HEK293 (cell line): ENCODE measurements around the gene CXCL17.

ENCODE experiments used
- GLI2 ChIP-seq: fragments of 450-650 bp; formaldehyde crosslinking; IDR thresholded peaks from 2 replicates; pipeline ENCODE4; 2017; ENCODE audit warnings: missing biosample characterization, missing genetic modification characterization, low read depth, borderline replicate concordance
- GLIS1 ChIP-seq: fragments of 450-650 bp; formaldehyde crosslinking; IDR thresholded peaks from 2 replicates; pipeline ENCODE4 v1.5.1; 2016; ENCODE audit warnings: missing biosample characterization, missing genetic modification characterization
- HOXC10 ChIP-seq: sonication (generic); formaldehyde crosslinking; IDR thresholded peaks from 2 replicates; pipeline ENCODE4 v1.8.1; 2023; ENCODE audit warnings: mild to moderate bottlenecking, missing genetic modification reagents
- ZEB2 ChIP-seq: fragments of 450-650 bp; formaldehyde crosslinking; IDR thresholded peaks from 2 replicates; pipeline ENCODE4 v1.5.1; 2016; ENCODE audit warnings: missing biosample characterization, missing genetic modification characterization
- ZFP37 ChIP-seq: fragments of 450-650 bp; formaldehyde crosslinking; IDR thresholded peaks from 2 replicates; pipeline ENCODE4 v1.5.1; 2016; ENCODE audit warnings: missing biosample characterization, missing genetic modification characterization
- ZNF19 ChIP-seq: fragments of 450-650 bp; formaldehyde crosslinking; IDR thresholded peaks from 2 replicates; pipeline ENCODE4; 2016; ENCODE audit warnings: missing biosample characterization, missing genetic modification characterization, low read depth
- ZNF354C ChIP-seq: fragments of 450-650 bp; formaldehyde crosslinking; IDR thresholded peaks from 2 replicates; pipeline ENCODE4 v1.5.1; 2016; ENCODE audit warnings: missing biosample characterization, missing genetic modification characterization, low read depth, borderline replicate concordance
- ZNF571 ChIP-seq: fragments of 450-650 bp; formaldehyde crosslinking; IDR thresholded peaks from 2 replicates; pipeline ENCODE4 v1.5.0; 2017; ENCODE audit warnings: missing biosample characterization, missing genetic modification characterization
- ZNF747 ChIP-seq: fragments of 450-650 bp; formaldehyde crosslinking; IDR thresholded peaks from 2 replicates; pipeline ENCODE4 v1.5.1; 2016; ENCODE audit warnings: missing biosample characterization, missing genetic modification characterization
- ZNF791 ChIP-seq: fragments of 450-650 bp; formaldehyde crosslinking; IDR thresholded peaks from 2 replicates; pipeline ENCODE4 v1.5.1; 2016; ENCODE audit warnings: missing biosample characterization, missing genetic modification characterization
- TF ChIP-seq, protein P1 (sequence below): fragments of 450-650 bp; formaldehyde crosslinking; IDR thresholded peaks from 2 replicates; pipeline ENCODE4 v1.5.1; 2016; ENCODE audit warnings: missing biosample characterization, missing genetic modification characterization
- TF ChIP-seq, protein P2 (sequence below): fragments of 450-650 bp; formaldehyde crosslinking; IDR thresholded peaks from 2 replicates; pipeline ENCODE4 v1.5.1; 2016; ENCODE audit warnings: missing biosample characterization, missing genetic modification characterization
- TF ChIP-seq, protein P3 (sequence below): fragments of 450-650 bp; formaldehyde crosslinking; IDR thresholded peaks from 2 replicates; pipeline ENCODE4 v1.5.1; 2016; ENCODE audit warnings: missing biosample characterization, missing genetic modification characterization
- TF ChIP-seq, protein P4 (sequence below): fragments of 450-650 bp; formaldehyde crosslinking; IDR thresholded peaks from 2 replicates; pipeline ENCODE4 v1.5.1; 2017; ENCODE audit warnings: missing biosample characterization, mild to moderate bottlenecking, missing genetic modification characterization, moderate library complexity
- TF ChIP-seq, protein P5 (sequence below): IDR thresholded peaks from 2 replicates; pipeline ENCODE4 v1.6.1; 2011; ENCODE audit warnings: mild to moderate bottlenecking, low read depth, low read length, borderline replicate concordance
- TF ChIP-seq, protein P6 (sequence below): fragments of 450-650 bp; formaldehyde crosslinking; IDR thresholded peaks from 2 replicates; pipeline ENCODE4 v1.5.1; 2017; ENCODE audit warnings: missing biosample characterization, missing genetic modification characterization
- TF ChIP-seq, protein P7 (sequence below): fragments of 450-650 bp; IDR thresholded peaks from 2 replicates; pipeline ENCODE4 v1.5.1; 2018; ENCODE audit warnings: missing biosample characterization, mild to moderate bottlenecking, missing genetic modification characterization
- TF ChIP-seq, protein P8 (sequence below): fragments of 450-650 bp; formaldehyde crosslinking; IDR thresholded peaks from 2 replicates; pipeline ENCODE4 v1.5.1; 2016; ENCODE audit warnings: missing biosample characterization, missing genetic modification characterization
- TF ChIP-seq, protein P9 (sequence below): fragments of 450-650 bp; formaldehyde crosslinking; IDR thresholded peaks from 2 replicates; pipeline ENCODE4 v1.5.1; 2017; ENCODE audit warnings: missing biosample characterization, missing genetic modification characterization
- TF ChIP-seq, protein P10 (sequence below): fragments of 450-650 bp; formaldehyde crosslinking; IDR thresholded peaks from 2 replicates; pipeline ENCODE4 v1.5.1; 2016; ENCODE audit warnings: missing biosample characterization, missing genetic modification characterization
- TF ChIP-seq, protein P11 (sequence below): fragments of 450-650 bp; formaldehyde crosslinking; IDR thresholded peaks from 2 replicates; pipeline ENCODE4 v1.5.1; 2017; ENCODE audit warnings: missing biosample characterization, missing genetic modification characterization

CXCL17 gene

DNA sequence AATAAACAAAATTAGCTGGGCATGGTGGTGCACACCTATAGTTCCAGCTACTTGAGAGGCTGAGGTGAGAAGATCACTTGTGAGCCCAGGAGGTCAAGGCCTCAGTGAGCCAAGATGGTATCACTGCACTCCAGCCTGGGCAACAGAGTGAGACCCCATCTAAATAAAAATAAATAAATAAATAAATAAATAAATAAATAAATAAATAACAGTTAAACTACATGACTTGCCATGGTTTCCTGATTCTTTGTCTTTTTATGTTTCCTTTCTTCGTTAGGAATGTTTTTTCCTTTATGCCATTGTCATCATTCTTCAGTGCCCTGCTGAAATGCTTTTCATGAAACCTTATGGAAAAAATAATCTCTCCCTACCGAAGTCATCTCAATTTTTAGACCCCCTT is 35.2 kb upstream of the CXCL17 start (continued):
- TF ChIP-seq, protein P1, sequence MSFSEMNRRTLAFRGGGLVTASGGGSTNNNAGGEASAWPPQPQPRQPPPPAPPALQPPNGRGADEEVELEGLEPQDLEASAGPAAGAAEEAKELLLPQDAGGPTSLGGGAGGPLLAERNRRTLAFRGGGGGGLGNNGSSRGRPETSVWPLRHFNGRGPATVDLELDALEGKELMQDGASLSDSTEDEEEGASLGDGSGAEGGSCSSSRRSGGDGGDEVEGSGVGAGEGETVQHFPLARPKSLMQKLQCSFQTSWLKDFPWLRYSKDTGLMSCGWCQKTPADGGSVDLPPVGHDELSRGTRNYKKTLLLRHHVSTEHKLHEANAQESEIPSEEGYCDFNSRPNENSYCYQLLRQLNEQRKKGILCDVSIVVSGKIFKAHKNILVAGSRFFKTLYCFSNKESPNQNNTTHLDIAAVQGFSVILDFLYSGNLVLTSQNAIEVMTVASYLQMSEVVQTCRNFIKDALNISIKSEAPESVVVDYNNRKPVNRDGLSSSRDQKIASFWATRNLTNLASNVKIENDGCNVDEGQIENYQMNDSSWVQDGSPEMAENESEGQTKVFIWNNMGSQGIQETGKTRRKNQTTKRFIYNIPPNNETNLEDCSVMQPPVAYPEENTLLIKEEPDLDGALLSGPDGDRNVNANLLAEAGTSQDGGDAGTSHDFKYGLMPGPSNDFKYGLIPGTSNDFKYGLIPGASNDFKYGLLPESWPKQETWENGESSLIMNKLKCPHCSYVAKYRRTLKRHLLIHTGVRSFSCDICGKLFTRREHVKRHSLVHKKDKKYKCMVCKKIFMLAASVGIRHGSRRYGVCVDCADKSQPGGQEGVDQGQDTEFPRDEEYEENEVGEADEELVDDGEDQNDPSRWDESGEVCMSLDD (tag by site-specific recombination) = no peak
- TF ChIP-seq, protein P2, sequence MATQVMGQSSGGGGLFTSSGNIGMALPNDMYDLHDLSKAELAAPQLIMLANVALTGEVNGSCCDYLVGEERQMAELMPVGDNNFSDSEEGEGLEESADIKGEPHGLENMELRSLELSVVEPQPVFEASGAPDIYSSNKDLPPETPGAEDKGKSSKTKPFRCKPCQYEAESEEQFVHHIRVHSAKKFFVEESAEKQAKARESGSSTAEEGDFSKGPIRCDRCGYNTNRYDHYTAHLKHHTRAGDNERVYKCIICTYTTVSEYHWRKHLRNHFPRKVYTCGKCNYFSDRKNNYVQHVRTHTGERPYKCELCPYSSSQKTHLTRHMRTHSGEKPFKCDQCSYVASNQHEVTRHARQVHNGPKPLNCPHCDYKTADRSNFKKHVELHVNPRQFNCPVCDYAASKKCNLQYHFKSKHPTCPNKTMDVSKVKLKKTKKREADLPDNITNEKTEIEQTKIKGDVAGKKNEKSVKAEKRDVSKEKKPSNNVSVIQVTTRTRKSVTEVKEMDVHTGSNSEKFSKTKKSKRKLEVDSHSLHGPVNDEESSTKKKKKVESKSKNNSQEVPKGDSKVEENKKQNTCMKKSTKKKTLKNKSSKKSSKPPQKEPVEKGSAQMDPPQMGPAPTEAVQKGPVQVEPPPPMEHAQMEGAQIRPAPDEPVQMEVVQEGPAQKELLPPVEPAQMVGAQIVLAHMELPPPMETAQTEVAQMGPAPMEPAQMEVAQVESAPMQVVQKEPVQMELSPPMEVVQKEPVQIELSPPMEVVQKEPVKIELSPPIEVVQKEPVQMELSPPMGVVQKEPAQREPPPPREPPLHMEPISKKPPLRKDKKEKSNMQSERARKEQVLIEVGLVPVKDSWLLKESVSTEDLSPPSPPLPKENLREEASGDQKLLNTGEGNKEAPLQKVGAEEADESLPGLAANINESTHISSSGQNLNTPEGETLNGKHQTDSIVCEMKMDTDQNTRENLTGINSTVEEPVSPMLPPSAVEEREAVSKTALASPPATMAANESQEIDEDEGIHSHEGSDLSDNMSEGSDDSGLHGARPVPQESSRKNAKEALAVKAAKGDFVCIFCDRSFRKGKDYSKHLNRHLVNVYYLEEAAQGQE (tag by site-specific recombination) = peak; percentile 69
- TF ChIP-seq, protein P3, sequence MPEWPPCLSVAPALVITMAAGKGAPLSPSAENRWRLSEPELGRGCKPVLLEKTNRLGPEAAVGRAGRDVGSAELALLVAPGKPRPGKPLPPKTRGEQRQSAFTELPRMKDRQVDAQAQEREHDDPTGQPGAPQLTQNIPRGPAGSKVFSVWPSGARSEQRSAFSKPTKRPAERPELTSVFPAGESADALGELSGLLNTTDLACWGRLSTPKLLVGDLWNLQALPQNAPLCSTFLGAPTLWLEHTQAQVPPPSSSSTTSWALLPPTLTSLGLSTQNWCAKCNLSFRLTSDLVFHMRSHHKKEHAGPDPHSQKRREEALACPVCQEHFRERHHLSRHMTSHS = no peak
- no peak for TF ChIP-seq ZNF747
- TF ChIP-seq, protein P4, sequence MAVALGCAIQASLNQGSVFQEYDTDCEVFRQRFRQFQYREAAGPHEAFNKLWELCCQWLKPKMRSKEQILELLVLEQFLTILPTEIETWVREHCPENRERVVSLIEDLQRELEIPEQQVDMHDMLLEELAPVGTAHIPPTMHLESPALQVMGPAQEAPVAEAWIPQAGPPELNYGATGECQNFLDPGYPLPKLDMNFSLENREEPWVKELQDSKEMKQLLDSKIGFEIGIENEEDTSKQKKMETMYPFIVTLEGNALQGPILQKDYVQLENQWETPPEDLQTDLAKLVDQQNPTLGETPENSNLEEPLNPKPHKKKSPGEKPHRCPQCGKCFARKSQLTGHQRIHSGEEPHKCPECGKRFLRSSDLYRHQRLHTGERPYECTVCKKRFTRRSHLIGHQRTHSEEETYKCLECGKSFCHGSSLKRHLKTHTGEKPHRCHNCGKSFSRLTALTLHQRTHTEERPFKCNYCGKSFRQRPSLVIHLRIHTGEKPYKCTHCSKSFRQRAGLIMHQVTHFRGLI (tag by site-specific recombination) = no peak
- TF ChIP-seq ZEB2 (tag by site-specific recombination) = no peak
- TF ChIP-seq, protein P5, sequence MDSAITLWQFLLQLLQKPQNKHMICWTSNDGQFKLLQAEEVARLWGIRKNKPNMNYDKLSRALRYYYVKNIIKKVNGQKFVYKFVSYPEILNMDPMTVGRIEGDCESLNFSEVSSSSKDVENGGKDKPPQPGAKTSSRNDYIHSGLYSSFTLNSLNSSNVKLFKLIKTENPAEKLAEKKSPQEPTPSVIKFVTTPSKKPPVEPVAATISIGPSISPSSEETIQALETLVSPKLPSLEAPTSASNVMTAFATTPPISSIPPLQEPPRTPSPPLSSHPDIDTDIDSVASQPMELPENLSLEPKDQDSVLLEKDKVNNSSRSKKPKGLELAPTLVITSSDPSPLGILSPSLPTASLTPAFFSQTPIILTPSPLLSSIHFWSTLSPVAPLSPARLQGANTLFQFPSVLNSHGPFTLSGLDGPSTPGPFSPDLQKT = no peak
- TF ChIP-seq, protein P6, sequence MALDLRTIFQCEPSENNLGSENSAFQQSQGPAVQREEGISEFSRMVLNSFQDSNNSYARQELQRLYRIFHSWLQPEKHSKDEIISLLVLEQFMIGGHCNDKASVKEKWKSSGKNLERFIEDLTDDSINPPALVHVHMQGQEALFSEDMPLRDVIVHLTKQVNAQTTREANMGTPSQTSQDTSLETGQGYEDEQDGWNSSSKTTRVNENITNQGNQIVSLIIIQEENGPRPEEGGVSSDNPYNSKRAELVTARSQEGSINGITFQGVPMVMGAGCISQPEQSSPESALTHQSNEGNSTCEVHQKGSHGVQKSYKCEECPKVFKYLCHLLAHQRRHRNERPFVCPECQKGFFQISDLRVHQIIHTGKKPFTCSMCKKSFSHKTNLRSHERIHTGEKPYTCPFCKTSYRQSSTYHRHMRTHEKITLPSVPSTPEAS = no peak
- TF ChIP-seq, protein P7, sequence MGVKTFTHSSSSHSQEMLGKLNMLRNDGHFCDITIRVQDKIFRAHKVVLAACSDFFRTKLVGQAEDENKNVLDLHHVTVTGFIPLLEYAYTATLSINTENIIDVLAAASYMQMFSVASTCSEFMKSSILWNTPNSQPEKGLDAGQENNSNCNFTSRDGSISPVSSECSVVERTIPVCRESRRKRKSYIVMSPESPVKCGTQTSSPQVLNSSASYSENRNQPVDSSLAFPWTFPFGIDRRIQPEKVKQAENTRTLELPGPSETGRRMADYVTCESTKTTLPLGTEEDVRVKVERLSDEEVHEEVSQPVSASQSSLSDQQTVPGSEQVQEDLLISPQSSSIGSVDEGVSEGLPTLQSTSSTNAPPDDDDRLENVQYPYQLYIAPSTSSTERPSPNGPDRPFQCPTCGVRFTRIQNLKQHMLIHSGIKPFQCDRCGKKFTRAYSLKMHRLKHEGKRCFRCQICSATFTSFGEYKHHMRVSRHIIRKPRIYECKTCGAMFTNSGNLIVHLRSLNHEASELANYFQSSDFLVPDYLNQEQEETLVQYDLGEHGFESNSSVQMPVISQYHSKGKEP (tag by site-specific recombination) = no peak
- TF ChIP-seq, protein P8, sequence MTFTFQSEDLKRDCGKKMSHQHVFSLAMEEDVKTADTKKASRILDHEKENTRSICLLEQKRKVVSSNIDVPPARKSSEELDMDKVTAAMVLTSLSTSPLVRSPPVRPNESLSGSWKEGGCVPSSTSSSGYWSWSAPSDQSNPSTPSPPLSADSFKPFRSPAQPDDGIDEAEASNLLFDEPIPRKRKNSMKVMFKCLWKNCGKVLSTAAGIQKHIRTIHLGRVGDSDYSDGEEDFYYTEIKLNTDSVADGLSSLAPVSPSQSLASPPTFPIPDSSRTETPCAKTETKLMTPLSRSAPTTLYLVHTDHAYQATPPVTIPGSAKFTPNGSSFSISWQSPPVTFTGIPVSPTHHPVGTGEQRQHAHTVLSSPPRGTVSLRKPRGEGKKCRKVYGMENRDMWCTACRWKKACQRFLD (tag by site-specific recombination) = no peak
- TF ChIP-seq ZNF354C (tag by site-specific recombination) = no peak
- no peak for TF ChIP-seq HOXC10
- no peak for TF ChIP-seq GLIS1
- TF ChIP-seq, protein P9, sequence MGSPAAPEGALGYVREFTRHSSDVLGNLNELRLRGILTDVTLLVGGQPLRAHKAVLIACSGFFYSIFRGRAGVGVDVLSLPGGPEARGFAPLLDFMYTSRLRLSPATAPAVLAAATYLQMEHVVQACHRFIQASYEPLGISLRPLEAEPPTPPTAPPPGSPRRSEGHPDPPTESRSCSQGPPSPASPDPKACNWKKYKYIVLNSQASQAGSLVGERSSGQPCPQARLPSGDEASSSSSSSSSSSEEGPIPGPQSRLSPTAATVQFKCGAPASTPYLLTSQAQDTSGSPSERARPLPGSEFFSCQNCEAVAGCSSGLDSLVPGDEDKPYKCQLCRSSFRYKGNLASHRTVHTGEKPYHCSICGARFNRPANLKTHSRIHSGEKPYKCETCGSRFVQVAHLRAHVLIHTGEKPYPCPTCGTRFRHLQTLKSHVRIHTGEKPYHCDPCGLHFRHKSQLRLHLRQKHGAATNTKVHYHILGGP = no peak
- TF ChIP-seq, protein P10, sequence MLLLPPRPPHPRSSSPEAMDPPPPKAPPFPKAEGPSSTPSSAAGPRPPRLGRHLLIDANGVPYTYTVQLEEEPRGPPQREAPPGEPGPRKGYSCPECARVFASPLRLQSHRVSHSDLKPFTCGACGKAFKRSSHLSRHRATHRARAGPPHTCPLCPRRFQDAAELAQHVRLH (tag by site-specific recombination) = no peak
- TF ChIP-seq ZNF791 = no peak
- TF ChIP-seq, protein P11, sequence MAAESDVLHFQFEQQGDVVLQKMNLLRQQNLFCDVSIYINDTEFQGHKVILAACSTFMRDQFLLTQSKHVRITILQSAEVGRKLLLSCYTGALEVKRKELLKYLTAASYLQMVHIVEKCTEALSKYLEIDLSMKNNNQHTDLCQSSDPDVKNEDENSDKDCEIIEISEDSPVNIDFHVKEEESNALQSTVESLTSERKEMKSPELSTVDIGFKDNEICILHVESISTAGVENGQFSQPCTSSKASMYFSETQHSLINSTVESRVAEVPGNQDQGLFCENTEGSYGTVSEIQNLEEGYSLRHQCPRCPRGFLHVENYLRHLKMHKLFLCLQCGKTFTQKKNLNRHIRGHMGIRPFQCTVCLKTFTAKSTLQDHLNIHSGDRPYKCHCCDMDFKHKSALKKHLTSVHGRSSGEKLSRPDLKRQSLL (tag by site-specific recombination) = no peak
- no peak for TF ChIP-seq ZNF571 (tag by site-specific recombination)
- TF ChIP-seq ZFP37 (tag by site-specific recombination) = peak; percentile 75; the same call in 1 of the 2 replicates
- TF ChIP-seq GLI2 = peak; percentile 70; the same call in 1 of the 2 replicates
- peak; percentile 74; the same call in 1 of the 2 replicates for TF ChIP-seq ZNF19 (tag by site-specific recombination)
